Ovary (tissue), 3 donors: ENCODE data around the gene TSC22D2.

Experiments
- CTCF ChIP-seq, 3 donors: fragments of 450-650 bp in 2 of 3; fragments of 200-600 bp in 1 of 3; IDR thresholded peaks; one replicate each; pipeline versions ENCODE4 v1.5.1 to v1.8.0; 2016 to 2022; ENCODE audit warnings: antibody characterized with exemption in 3 of 3, mild to moderate bottlenecking in 1 of 3
- EP300 ChIP-seq: sonication (generic); formaldehyde crosslinking; IDR thresholded peaks from one replicate; pipeline ENCODE4 v1.6.1; 2017; ENCODE audit warnings: antibody characterized with exemption
- POLR2A ChIP-seq: fragments of 450-650 bp; IDR thresholded peaks from one replicate; pipeline ENCODE4 v1.6.1; 2017; ENCODE audit warnings: antibody characterized with exemption, mild to moderate bottlenecking, moderate library complexity
- donor health status: DM: no; HTN: no; CAD: no.

- TF ChIP-seq CTCF (IDR thresholded peaks at IDR 0.05) (no peak), POLR2A (no peak), EP300 (no peak)
Measured at GRCh38 chr3:150511122-150511821, 103.2 kb downstream of the TSC22D2 start.
